Activated CD4-positive, CD25-positive, alpha-beta regulatory T cell treated with anti-CD3 and anti-CD28 coated beads, Interleukin-2, amount 50 U/mL, for 72 hours (primary cell): ENCODE measurements around the gene SLC11A1.

ENCODE experiments used
- DNase-seq: peaks from one replicate; pipeline ENCODE4 v3.0.0; 2021

SLC11A1 gene

GRCh38 chr2:218395090-218395444, 13.0 kb downstream of the SLC11A1 start:
- DNase-seq, result no peak

GRCh38 chr2:218395456-218395825, 13.4 kb downstream of the SLC11A1 start:
- DNase-seq, result no peak

- DNase-seq, result peak; percentile 92
These were observed 14.0 kb downstream of the SLC11A1 start for GRCh38 chr2:218395826-218396687.

GRCh38 chr2:218396688-218397462, 14.8 kb downstream of the SLC11A1 start:
- peak; percentile 61 for DNase-seq

- DNase-seq, result no peak
These were observed 15.4 kb downstream of the SLC11A1 start for GRCh38 chr2:218397463-218397819.

GRCh38 chr2:218397820-218398436, 15.9 kb downstream of the SLC11A1 start:
- DNase-seq, result peak; percentile 61

- DNase-seq, result peak; percentile 73
These were observed 16.6 kb downstream of the SLC11A1 start for GRCh38 chr2:218398437-218399390.

GRCh38 chr2:218399391-218400166, 17.5 kb downstream of the SLC11A1 start, which contains the start of gene CTDSP1:
Gene CTDSP1 (plus strand): TSS chr2:218399868. CDS start chr2:218400091, 223 bp downstream.
- DNase-seq, result peak; percentile 79

- DNase-seq, result peak; percentile 50
These were observed 18.3 kb downstream of the SLC11A1 start for GRCh38 chr2:218400167-218400929.

- no peak for DNase-seq
These were observed 19.1 kb downstream of the SLC11A1 start for GRCh38 chr2:218400930-218401881.

- DNase-seq, result no peak
These were observed 19.8 kb downstream of the SLC11A1 start for GRCh38 chr2:218401890-218402289.

GRCh38 chr2:218402491-218402901, 20.4 kb downstream of the SLC11A1 start:
- no peak for DNase-seq

GRCh38 chr2:218402911-218403411, 20.9 kb downstream of the SLC11A1 start:
- DNase-seq, result no peak

GRCh38 chr2:218403810-218404209, 21.7 kb downstream of the SLC11A1 start:
- DNase-seq, result no peak

- no peak for DNase-seq
These were observed 22.4 kb downstream of the SLC11A1 start for GRCh38 chr2:218404351-218405085.

- no peak for DNase-seq
These were observed 23.1 kb downstream of the SLC11A1 start for GRCh38 chr2:218405086-218405745.

GRCh38 chr2:218405746-218406208, 23.7 kb downstream of the SLC11A1 start:
- no peak for DNase-seq
